DND-41 (cell line): Measurements from ENCODE around the gene DLGAP5.

Experiments used
- CTCF ChIP-seq: IDR thresholded peaks from 2 replicates; pipeline ENCODE4 v1.5.1; 2012; ENCODE audit warnings: borderline replicate concordance, low read length, moderate library complexity, mild to moderate bottlenecking; ENCODE audit not compliant: poor library complexity, severe bottlenecking; ENCODE audit errors: extremely low read depth
- EZH2 ChIP-seq: IDR thresholded peaks from 3 replicates; pipeline ENCODE4 v1.6.1; 2012; ENCODE audit warnings: borderline replicate concordance, low read depth, mild to moderate bottlenecking, moderate library complexity, low read length, inconsistent platforms; ENCODE audit not compliant: severe bottlenecking

GRCh38 chr14:55239320-55239719, 47.9 kb upstream of the DLGAP5 start:
- TF ChIP-seq CTCF (no peak), EZH2 (no peak)
